Activated CD8-positive, alpha-beta memory T cell treated with anti-CD3 and anti-CD28 coated beads for 48 hours (primary cell): ENCODE measurements around the gene LMTK2.

Source experiments
- DNase-seq, 3 experiments: peaks; one replicate each; pipeline ENCODE4 v3.0.0-alpha.2; 2020; ENCODE audit warnings: low read depth in 2 of 3, low spot score in 2 of 3

Gene LMTK2

DNA sequence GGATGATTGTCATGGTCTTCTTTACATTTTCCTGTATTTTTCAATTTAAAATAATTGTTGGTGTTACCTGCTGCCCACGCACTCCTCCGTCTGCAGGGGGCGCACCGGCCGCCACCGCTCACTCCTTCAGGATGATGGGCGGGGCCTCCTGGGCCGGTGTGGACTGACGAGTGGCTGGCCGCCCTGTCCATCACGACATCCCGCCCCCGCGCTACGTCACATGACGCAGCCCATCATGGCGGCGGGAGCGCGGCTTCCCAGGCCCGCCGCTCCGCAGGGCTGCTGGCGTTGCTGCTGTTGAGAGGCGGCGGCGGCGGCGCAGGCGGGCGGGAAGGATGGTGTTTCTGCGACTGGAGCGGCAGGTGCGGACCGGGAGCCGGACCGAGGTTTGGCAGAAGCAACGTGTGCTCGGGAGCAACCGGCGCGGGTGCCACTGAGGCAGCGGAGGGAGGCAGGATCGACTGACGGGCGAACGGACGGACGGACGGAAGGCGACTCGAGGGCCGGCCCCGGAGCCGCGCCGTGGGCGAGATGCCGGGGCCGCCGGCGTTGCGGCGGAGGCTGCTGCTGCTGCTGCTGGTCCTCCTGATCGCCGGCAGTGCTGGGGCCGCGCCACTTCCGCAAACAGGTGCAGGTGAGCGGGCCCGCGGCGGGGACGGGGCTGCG lies at the start of gene LMTK2:
Gene LMTK2, plus strand, starts transcription at position 216 of the 666 bp plus-strand sequence. Its CDS starts 316 bp downstream, at position 532.
- DNase-seq: peak; percentile 90 to 99 (median 97)

DNA sequence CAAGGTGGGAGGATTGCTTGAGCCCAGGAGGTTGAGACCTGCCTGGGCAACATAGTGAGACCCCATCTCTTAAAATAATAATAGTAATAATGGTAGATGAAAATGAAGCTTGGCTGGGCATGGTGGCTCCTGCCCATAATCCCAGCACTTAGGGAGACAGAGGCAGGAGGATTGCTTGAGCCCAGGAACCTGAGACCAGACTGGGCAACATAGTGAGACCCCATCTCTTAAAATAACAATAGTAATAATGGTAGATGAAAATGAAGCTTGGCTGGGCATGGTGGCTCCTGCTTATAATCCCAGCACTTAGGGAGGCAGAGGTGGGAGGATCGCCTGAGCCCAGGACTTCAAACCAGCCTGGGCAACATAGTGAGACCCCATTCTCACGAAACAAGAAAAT lies 49.5 kb upstream of the LMTK2 start:
- DNase-seq: no peak

DNA sequence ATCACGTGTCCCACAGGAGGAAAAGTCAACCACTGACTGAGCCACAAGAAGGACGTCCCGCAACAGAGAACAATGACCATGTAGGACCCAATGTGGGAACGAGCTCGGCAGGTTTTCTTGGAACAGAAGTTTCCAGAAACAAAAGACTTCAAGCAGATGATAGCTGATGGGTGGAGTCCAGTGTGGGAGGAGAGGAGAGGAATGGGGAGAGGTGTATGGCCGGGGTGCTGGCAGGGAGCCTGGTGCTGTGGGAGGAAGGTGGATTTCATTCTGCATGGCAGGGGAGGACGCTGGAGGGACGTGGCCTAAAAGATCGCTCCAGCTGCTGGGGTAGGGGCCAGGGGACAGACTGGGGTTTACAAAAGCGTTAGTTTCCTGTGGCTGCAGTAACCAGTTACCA lies 48.5 kb upstream of the LMTK2 start:
- no peak for DNase-seq

DNA sequence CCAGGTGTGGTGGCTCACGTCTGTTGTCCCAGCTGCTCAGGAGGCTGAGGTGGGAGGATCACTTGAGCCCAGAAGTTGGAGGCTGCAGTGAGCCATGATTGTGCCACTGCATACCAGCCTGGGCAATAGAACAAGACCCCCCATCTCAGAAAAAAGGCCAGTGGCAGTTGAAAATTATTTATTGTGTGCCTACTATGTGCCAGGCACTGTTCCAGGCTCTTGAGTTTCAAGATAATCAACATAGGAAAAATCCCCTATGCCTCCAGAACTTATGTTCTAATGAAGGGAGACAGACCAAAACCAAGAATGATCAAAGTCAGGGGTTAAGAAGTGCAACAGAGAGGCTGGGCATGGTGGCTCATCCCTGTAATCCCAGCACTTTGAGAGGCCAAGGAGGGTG lies 42.4 kb upstream of the LMTK2 start:
- DNase-seq: no peak

DNA sequence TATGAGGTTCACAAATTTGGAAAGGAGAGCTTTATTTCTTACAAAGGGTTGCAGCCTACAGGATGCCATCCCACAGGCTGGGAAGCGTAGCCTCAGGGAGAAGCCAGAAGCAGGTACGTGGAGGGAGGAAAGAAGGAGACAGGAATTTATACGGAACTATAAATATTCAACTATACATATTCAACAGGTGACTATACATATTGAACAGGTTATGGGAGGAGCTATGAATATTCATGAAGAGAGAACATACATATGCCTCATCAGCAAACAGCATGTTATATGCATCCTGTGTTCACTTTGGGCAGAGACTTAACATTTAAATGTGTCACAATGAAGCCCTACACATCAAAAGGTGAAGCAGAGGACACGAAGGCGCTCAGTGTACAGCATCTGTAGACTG lies 40.5 kb upstream of the LMTK2 start:
- no peak for DNase-seq

DNA sequence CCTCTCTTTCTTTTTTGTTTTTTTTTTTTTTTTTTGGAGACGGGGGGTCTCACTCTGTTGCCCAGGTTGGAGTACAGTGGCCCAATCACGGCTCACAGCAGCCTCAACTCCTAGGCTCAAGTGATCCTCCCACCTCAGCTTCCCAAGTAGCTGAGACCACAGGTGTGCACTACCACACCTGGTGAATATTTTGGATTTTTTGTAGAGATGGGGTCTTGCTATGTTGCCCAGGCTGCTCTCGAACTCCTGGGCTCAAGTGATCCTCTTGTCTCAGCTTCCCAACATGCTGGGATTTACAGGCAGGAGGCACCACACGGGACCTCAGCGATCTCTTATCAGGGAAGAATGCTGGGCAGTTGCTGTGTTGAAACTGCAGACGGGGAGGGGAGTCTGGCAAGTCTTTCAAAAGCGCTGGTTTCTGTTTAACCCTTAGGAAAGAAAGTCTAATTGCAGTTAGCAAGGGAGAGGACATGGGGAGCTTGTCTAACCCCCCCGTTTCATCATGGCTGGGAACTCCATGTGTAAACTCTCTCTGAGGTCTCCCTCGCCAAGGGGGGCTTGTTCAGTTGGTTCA lies 39.6 kb upstream of the LMTK2 start:
- no peak for DNase-seq

DNA sequence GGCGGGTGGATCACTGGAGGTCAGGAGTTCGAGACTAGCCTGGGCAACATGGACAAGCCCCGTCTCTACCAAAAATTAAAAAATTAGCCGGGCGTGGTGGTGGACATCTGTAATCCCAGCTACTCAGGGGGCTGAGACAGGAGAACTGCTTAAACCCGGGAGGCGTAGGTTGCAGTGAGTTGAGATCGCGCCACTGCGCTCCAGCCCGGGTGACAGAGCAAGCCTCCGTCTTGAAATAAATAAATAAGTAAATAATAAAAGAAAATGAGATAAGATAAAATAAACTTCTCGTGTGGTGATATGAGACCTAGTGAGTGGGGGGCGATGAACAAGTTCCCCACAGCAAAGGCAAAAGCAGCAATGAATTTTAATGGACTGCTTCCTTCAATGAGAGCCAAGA lies 33.6 kb upstream of the LMTK2 start:
- no peak for DNase-seq

DNA sequence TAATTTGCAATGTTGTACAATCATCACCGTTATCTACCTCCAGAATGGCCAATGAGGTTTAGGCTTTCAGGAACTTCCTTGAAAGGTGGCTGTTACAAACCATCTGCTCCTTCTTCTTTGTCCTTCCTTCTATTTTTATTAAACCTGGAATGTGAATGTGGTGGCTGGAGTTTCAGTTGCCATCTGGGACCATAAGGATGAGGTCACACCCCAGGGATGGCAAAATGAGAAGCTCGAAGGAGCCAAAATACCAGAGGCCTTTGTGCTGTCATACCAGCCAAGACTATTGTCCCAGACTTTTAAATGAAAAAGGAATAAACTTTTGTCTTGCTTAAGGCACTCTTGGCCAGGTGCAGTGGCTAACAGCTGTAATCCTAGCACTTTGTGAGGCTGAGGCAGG lies 30.9 kb upstream of the LMTK2 start:
- no peak for DNase-seq

DNA sequence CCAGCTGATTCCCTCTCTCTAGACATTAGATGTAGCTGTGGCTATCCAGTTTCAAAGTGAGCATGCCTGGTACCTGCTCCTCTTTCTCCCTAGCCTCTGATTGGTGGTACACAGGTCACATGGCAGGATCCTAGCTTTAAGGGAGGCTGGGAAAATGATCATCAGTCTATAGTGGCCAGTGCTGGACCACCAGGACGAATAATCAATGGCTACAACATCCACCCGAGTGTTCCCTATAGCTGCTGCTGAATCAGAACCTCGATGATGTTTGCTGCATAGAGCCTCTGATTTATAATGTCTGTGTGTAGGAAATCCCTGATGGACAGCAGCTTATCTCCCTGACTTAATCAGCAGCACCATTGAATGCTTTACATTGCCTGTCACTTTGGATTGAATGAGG lies 28.9 kb upstream of the LMTK2 start:
- DNase-seq: no peak

DNA sequence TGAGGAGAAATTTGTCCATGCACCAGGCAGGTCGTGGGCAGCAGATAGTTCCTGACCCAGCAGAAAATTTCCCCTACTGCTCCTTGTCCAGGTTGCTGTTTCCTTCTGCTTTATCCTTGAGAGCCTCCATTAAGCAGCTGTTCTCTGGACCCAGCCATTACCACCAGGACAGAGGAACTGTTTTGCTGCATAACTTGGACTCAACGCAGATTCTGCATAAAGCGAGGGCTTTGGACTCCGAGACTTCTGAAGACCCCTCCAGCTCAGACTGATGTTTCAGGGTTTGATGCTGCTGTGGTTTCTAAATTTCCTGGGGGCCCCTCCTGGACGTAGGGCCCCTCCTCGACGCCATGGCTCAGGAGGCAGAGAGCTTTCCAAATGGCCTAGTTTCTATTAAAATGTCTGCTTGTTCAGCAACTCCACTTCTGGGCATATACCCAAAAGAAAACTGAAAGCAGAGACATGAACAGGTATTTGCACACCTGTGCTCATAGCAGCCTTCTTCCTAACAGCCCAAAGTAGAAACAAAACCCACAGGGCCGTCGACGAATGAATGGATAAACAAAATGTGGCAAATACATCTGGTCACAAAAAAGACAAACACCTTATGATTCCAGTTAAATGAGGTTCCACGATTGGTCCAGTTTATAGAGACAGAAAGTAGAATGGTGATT lies 28.3 kb upstream of the LMTK2 start:
- no peak for DNase-seq

DNA sequence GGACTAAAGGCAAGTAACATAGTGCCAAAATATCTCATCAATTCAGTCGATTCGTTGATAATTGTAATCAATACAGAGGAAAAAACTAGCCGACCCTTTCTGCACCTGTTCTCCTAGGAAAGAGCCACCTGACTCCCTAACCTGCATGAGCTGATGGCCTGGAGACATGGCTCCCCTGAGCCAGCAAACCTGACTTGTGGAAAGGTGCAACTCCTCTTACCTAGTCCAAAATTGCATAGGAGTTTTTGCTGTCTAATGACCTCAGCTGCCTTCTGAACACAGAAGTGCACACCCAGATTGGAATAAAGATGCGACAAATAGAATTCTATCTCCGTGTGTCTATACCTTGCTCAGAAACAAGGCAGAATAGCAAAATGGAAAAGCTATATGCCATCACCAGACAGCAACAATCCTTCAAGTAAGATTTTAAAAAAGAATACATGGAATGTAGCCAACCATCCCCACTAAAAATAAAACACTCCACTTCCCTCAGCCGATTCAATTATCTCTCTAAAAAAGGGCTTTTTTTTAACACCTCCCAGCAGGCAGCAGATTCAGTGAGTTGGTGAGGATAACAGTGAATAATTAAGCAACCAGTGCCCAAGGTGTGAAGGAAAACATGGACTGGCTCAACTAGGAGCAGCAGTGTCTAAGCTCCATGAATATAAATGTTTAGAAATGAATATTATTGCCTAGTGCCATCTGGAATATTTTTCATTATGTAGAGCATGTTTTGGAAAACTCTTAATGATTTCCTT lies 26.6 kb upstream of the LMTK2 start:
- no peak for DNase-seq

DNA sequence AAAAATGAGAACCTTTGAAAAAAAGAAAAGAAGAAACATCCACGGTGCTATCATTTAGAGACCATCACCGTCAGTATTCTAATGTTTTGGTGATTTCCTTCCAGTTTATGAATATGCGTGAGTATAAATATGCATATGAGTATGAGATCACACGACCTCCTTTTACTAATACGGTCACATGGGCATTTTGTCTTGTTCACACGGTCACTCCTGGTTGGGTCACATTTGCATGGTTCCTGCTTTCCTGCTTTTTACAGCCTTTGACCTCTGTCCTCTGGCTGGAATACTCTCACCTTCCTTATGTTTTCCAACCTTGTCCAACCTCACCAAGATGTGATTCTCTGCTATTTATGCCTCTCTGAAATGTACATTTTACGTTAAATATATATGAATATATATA lies 25.3 kb upstream of the LMTK2 start:
- DNase-seq: no peak

DNA sequence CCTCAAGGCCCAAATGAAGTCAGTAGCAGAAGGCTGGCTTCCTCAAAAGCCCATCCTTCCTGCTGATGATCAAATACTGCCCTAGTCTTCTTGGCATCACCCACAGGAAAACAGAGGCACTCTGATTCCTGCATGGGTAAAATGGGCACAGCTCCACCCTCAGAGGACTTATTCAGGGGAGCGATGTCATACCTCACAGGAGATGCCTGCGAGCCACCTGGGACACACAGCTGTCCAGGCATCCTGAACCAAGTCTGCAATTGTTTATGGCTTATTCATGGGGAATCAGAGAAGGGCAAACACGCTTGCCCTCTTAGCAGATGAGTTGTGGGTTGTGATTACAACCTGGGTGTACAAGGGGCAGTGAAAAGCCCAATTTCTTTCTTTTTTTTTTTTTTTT lies 22.0 kb upstream of the LMTK2 start:
- DNase-seq: no peak

DNA sequence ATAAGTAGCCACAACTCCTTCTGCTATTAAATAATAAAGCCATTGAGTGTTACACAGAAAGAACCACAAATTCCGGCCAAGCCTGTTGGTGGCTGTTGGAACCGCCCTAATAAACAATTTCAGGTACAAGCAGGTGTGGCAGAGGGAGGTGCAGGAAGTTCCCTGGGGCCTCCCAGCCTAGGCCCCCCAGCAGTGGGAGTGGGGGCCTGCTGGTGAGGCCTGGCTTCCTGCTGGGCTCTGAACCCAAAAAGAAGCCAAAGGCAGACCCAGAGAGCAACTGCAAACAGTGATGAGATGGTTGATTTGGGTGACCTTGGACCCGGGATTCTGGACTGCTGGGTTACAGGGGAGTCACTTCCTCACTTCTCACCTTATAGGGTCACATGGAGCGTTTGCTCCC lies 21.0 kb upstream of the LMTK2 start:
- DNase-seq: no peak

DNA sequence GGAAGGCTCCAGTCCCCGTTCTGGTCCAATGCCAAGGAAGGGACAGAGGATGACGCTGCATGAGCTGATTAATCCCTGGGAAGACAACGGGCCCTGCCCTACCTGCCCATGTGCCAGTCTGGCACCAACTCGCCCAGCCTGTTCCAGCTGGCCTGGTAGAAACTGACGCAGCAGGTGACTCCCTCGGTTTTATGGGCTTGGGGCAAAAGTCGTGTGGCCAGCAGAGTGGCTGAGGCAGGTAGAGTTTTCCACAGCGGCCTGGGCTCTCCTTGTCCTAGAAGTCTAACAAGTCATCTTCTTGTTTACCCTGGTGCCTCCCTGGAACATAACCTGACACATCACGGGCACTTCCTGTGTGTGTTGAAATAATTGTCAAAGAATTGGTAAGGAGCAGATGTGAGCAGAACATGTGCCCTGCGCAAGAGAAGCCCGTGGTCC lies 20.4 kb upstream of the LMTK2 start:
- DNase-seq: no peak

DNA sequence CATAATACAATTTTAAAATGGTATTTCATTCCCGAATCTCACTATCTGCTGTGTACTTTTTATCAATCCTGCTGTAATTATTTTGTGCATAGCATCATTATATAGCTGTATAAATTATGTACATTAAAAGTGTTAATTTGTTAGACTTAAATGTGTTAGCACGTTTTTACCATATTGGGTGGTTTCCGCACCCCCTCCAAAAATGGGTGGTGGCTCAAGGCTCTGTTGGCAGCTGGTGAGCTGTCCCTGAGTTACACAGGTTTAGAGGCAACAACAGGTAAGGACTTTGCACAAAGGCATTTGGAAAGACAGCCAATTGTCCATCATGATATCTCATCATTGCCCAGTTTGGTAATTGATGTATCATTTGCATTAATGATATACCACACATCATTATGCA lies 18.6 kb upstream of the LMTK2 start:
- no peak for DNase-seq

DNA sequence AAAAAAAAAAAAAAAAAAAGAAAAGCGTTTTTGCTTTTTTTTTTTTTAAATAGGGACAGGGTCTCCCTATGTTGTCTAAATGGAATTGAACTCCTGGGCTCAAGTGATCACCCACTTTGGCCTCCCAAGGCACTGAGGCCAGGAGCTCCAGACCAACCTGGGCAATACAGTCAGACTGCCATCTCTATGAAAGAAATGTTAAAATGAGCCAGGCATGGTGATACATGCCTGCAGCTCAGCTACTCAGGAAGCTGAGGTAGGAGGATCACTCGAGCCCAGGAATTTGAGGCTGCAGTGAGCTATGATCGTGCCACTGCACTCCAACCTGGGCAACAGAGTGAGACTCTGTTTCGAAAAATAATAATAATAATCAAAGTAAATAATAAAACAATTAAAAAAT lies 16.5 kb upstream of the LMTK2 start:
- no peak for DNase-seq

DNA sequence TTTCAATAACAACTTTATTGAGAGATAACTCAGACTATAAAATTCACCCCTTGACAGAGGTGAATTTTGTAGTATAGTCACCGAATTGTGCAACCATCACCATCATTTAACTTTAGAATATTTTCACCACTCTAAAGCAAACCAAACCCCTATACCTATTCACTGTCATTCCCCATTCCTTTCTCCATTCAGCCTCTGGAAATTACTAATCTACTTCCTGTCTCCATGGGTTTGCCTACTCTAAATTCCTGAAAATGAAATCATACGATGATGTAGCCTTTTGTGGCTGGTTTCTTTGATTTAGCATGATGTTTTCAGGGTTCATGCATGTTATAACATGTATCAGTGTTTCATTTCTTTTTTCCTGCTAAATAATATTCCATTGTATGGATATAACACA lies 15.6 kb upstream of the LMTK2 start:
- DNase-seq: no peak

DNA sequence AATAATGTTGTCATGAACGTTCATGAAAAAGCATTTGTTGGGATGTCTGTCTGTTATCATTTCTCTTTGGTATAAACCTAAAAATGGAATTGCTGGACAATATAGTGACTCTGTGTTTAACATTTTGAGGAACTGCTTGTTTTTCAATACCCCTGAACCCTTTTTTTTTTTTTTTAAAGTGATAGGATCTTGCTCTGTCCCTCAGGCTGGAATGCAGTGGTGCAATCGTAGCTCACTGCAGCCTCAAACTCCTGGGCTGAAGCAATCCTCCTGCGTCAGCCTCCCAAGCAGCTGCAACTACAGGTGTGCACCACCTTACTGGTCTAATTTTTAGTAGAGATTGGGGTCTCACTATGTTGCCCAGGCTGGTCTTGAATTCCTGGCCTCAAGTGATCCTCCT lies 15.1 kb upstream of the LMTK2 start:
- DNase-seq: no peak

DNA sequence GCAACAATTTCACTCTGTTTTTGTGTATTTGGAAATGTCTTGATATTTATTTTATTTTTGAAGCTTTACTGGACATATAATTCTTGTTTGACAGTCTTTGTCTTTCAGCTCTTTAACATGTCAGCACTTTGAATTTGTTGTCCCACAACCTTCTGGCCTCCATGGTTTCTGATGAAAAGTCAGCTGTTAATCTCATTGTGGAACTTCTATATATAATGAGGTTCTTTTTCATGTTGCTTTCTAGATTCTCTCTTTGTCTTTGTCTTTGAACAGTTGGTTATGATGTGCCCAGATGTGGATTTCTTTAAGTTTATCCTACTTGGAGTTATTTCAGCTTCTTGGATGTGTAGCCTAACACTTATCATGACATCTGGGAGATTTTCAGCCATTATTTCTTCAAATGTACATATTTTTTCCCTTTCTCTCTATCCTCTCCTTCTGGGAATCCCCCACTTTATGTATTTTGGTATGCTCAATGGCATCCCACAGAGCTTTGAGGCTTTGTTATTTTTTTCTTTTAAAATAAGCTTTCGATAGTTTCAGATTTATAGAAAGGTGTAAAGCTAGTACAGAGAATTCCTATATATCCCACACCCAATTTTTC lies 9.5 kb upstream of the LMTK2 start:
- no peak for DNase-seq

DNA sequence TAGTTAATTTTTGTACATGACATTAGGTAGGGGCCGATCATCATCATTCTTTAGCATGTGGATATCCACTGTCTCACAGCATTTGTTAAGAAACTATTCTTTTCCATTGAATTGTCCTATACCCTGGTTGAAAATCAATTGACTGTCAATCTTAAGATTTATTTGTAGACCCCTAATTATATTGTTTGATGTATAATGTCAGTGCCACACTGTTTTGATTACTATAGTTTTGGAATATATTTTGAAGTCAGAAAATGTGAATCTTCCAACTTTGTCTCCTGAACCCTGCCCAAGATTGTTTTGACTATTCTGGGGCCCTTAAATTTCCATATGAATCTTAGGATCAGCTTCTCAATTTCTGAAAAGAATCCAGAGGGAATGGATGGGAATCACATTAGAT lies 6.6 kb upstream of the LMTK2 start:
- no peak for DNase-seq

DNA sequence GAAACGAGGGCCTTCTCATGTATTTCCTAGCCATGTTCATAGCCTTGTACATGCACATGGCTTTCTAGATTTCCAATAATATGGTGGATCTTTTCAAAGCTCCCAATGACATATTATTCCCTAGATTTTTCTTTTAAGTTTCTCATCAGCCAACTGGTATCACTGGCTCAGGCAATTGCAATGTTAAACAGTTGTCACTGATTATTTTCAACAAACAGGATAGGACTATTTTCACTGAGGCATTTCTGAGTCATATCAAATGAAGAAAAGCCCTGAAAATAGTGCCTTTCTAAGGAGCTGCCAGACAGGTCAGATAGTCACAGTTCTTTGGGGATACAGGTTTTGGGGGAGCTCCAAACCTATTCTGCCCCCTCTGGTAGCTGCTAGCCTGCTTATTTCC lies 4.5 kb upstream of the LMTK2 start:
- no peak for DNase-seq
